Caki2 (cell line): ENCODE measurements around the gene SERPINE2. TPM values are rescaled to one million over a fixed set of nuclear protein-coding genes. Genes with fewer than 3 reads are reported as not detected.

Source experiments
- DNase-seq: peaks from one replicate; pipeline ENCODE4 v3.0.0-alpha.2; 2015; ENCODE audit warnings: low read depth
- in situ Hi-C: cut with HindIII; loops from 2 replicates; pipeline ENCODE4 v1.10.0; 2016; ENCODE audit warnings: low sequenced_read_pairs, low pct_unique_long_range_greater_than_20kb, mixed read lengths
- total RNA-seq: library from RNA; depleted of rRNA; stranded (reverse); fragments of >200 nt; shearing (Covaris generic); gene quantifications from 2 replicates; pipeline ENCODE4 v1.2.3, GENCODE V29; 2014; ENCODE audit warnings: low replicate concordance

SERPINE2 gene
- total RNA-seq, 1 experiment from 2014 or later = 90.5 TPM

DNA sequence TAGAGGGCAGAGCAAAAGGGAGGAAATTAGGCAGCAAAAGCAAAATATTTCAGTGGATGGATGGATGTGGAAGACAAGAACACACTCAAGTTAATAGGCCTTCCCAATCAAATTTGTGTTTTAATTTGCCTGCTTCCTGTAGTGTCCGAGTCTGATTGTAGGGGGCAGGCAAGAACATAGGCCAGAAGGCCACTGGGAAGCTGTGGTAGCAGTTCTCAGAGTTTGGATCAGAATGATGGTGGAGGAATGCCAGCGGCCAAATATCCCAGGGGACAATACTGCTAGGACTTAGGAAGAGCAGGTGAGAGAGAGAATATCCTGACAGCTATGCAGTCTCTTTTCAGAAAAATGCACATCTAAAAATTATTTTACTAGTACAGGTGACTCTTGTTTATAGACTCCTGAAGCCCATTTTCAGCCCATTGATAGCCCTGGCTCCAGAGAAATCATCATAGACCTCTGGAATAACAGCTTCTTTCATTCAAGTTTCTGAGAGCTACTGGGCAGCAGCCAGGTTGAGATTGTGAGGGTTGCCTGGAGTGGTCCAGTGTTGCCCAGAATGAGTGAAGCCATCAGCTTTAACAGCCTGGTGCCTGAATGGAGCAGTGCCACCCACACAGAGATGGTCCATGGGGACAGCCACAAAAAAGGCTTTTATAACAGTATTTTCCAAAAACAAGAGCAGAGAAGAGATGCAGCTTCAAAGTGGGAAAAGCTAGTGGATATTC is 19.1 kb upstream of the SERPINE2 start:
- in situ Hi-C loops = no loop called here
- no peak for DNase-seq

DNA sequence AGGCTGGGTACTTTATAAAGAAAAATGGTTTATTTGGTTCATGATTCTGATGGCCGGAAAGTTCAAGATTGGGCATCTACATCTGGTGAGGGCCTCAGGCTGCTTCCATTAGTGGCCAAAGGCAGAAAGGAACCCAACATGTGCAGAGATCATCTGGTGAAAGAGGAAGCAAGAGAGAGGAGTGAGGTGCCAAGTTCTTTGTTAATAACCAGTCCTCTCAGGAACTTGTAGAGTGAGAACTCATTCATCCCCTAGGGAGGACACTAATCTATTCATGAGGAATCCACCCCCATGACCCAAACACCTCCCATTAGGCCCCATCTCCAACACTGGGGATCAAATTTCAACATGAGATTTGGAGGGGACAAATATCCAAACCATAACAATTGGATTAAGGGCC is 17.8 kb upstream of the SERPINE2 start:
- no peak for DNase-seq
- in situ Hi-C loops = no loop called here

DNA sequence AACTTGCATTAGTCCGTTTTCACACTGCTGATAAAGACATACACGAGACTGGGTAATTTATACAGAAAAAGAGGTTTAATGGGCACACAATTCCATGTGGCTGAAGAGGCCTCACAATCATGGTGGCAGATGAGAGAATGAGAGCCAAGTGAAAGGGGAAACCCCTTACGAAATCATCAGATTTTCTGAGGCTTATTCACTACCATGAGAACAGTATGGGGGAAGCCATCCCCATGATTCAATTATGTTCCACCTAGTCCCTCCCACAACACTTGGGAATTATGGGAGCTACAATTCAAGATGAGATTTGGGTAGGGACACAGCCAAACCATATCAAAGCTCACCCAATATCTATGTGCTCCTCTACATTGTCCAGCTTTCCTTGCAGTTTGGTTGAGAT is 16.0 kb upstream of the SERPINE2 start:
- no peak for DNase-seq
- in situ Hi-C loops = no loop called here

DNA sequence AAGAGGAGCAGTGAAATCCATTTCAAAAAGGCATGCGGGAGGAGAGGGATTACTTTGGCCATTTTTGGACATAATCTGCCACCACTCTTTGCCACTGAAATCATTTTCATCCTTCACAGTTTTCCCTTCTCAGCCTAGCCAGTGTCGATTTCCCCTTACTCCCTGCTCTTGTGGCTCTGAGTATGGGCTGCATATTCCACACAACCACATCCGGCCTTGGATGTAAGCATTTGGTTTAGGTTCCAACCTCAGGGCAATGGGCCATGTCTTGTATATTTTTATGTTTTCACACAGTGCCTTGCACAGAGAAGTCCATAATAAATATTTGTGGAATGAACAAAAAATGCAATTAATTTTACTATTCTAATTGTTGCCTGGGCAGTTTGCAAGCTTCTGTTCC is 7.7 kb upstream of the SERPINE2 start:
- in situ Hi-C loops = no loop called here
- DNase-seq = no peak

DNA sequence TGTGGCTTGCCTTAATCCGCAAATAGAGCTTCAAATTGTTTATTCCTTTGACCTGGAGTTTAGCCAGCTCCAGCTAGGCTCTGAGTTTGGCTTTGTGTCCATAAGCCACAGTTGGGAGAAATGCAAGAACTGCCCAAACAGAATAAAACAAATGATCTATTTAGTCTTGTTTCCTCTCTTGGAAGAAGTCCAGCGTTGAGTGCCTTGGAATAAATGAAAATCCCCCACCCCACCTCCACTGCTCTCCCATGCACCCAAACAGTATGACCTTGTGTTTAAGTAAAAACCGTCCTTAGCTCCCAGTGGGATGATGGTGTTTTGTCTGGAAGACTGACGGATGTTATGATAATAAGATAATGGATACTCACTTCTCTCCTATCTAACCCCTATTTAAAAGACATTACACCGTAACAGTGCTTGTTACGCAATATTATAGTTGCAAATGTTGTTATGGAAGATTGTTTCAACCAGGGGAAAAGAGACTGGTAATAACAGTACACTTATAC is 3.2 kb upstream of the SERPINE2 start:
- in situ Hi-C loops = no loop called here

DNA sequence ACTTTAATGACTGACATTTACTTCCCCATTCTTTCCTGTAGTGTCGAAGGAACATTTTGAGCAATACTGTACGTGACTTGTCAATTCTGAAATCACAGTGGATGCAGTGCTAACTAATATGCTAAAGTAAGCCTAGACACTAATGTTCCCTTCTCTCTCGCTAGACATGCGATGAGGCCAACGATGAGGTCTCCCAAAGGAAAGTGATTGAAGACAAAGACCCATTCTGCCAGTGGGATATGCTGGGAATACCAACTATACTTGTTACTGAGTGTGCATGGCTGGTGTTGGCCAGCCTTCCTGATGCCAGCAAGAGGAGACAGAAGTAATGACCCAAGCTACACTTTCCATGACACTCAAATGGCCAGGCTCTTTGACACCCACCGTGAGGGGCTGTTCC is 2.5 kb upstream of the SERPINE2 start:
- in situ Hi-C loops = no loop called here
- DNase-seq = no peak

More for the DNA sequence above, 3.2 kb upstream of the SERPINE2 start:
- DNase-seq = no peak

DNA sequence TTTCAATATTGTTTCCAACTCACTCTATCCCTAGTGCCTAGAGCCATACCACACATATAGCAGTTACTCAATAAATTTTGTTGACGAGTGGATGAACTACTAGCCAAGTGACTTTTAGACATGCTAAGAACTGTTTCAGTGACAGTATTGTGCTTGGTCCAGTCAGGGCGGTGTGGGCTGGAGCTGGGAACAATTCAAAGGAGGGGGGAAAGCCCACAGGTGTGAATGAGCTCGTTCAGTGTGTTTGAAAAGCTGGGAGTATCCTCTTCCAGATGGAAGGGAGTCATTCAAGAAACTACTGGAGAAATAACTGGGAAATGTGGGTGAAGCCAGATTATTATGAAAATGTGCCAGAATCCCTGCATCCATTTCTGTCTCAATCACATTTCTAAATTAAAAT is 1.7 kb upstream of the SERPINE2 start:
- no peak for DNase-seq
- in situ Hi-C loops = no loop called here

DNA sequence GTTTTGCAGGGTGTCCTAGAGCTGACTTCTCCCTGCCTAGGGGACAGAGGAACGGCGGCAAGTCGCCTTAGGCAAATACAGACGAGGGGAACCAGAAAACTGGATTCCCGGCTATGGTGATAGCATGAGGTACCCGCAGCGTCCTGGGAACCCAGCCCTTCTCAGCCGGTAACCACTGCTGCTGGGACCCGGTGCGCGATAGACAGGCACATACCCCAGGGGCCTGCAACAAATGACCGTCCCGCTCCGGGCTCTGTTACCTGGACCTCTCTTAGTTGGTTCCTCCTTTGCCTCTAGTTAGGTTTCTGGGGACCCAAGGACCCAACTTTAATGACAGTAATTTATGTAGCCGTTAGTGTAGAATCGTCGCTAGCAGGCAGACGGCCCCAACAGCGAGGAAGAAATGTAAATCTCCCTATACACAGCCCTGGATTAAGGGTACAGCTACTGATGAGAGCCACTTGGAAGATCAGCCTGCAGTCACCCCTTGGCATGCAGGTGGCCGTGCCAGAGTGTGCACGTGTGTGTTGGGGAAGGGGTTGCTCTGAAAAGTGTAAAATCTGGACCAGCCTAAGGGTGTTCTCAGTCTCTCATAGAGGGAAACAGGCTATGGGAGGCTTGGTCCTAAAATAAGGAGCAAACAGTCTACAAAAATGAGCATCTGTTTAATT is 819 bp upstream of the SERPINE2 start:
- in situ Hi-C loops = no loop called here
- DNase-seq = no peak

DNA sequence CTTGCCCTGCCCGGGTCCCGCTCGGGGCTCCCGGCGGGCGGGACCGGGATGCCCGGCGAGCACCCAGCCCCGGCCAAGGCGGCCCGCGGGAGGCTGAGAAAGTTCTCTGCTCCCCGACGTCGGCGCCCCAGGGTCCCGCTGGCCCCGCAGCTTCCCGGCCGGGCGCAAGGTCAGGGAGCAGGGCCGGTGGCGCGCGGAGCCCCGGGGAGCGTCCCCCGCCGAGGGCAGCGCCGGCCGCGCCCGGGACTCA is 331 bp downstream of the SERPINE2 start:
- peak; percentile 57 for DNase-seq
- in situ Hi-C loops = no loop called here

DNA sequence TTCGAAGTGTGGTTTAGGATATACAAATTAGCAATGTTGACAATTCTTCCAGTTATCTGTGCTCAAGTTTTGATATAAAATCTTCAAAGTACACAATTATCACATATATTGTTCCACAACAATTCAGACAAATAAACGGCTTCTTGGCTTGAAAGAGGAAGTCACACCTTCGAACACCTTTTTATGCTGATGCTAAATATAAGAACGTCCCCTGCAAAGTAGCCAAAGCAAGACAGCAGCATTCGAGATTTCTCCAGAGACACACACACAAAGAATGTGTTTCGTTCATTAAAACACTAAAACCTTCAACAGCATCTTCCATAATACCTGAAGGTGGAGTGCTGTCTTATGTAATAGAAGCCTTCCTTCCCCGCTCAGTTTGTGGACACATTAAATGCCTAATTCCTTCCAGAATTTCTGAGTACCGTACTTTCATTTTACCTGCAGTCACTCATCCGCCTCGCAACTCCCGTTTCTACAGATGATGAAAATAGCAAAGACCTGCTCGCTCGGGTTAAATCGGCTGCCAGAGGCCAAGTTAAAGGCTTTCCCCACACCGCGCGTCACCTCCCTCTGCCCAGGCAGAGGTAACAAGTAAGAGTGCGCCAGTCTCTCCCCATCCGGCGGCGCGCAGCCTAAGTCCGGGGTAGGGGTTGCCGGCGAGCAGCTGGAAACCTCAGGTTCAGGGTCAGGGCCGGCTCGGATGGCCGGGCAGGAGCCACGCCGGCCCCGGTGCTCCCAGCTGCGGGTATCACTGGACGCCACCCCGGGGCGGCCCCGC is 847 bp downstream of the SERPINE2 start:
- DNase-seq = peak; percentile 50
- in situ Hi-C loops = no loop called here

DNA sequence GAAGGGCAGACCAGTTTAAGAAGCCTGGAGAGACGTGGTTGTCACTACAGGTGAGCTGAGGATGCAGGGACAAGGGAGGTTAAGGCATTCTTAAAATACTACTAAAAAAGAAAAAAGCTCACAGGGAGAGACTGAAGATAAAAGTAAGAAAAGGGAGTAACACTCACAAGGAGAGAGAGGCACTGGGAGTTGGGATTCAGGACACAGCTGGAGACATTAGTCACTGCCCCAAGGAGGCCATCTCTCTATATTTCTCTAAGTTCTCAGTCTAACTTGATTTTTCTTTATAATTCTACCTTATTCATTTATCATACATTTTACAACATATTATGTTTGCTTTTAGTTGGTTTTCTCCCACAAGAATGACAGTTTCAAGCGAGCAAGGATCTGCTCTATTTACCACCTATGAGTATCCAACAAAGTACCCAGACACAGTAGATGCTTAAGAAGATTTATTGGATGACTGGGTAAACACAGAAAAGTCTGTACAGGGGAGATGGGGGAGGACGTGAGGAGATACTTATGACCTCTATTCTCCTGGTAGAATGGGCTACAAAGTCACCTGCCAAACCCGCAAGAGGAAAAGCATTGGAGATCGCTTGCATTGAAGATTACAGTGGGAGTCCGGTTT is 2.2 kb downstream of the SERPINE2 start:
- in situ Hi-C loops = no loop called here
- DNase-seq = no peak

DNA sequence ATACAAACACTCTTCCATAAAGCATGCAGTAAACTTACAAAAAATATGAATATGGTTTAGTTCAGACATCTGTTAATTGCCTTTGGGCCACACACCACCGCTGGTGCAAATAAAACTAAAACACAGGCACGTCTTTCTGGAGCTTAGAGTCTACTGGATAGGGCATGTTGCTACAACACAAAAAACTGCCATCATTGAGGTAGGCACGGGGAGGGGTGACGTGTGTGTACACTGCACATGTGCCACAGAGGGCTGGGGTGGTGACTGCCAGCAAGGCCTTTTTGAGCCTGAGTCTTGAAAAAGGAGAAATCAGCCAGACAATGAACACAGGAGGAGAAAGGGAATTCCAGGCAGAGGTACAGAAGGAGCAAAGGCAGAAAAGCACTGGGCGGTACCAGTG is 5.1 kb downstream of the SERPINE2 start:
- in situ Hi-C loops = no loop called here
- DNase-seq = no peak

DNA sequence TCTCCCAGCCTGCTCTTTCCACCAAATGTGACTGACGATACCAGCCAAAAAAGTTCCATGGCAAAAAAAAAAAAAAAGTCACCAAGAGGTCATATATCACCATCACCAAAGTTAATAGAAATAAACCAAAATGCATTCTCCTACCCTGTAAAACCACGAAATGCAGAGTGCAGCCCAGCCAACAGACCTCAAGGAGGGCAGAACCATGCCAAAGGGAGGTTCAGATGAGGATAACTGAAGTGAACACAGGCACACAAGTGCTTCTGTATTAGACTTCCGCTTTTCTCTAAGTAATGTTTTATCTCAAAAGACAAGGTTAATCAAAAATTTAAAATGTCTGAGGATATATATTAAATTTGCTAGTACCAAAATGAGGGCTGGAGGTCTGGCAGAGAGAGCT is 5.5 kb downstream of the SERPINE2 start:
- in situ Hi-C loops = no loop called here
- no peak for DNase-seq

DNA sequence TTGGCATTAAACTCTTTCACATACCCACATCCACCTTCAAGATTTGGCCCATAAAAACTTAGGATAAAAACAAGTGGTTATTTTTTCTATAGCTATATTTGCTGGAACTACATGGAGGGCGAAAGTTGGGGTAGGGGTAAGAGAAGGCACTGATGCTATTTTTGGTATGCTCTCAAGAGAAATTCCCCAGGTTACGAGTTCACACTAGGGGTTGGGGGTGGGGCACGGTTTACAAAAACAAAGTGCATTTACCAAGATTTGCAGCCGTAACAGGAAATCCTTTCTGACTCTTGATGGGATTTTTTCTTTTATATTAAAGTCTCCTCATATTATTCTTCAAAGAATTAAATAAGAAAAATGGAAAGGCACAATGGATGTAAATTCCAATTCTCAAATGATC is 6.8 kb downstream of the SERPINE2 start:
- DNase-seq = no peak
- in situ Hi-C loops = no loop called here

DNA sequence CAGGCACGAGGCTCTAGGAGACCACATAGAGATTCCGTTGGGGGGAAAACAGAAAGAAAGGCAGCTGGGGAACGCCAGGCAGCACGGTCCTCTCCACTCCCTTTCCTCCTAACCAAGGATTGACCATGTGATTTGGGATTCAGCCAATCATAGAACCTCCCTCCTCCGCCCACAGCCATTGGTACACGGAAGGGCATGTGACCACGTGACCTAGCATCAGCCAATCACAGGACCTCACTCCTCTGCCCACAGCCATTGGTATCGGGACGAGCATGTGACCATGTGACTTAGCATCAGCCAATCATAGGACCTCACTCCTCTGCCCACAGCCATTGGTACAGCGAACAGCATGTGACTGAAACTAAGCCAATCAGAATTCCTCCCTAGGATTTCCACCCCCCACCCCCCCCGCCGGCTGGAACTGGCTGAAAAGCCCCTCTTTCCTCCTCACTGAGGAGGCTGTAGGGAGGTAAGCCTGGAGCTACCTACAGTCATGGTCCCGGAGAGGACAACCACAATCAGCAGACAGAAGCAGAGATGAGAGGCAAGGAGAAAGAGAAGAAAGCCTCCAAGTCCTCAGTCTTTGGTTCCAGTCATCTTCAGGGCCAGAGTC is 7.6 kb downstream of the SERPINE2 start:
- DNase-seq = no peak
- in situ Hi-C loops = no loop called here

DNA sequence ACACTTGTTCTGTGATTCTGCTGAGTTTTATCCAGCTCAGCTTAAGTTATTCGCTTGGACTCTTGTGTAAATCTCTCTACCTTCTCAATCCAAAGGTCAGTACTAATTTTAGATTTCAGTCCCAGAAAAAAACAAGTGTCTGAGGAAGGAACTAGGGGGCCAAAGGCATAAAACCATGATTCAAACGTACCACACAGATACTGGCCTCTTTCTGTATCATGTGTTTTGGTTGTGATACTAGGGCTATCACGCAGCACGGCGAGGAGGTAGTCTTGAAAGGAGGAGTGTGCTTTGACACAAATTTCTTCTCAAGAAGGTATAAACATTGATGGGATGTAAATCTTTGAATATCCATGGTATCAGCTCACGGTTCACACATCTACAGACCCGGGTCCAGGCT is 8.3 kb downstream of the SERPINE2 start:
- in situ Hi-C loops = no loop called here
- no peak for DNase-seq

DNA sequence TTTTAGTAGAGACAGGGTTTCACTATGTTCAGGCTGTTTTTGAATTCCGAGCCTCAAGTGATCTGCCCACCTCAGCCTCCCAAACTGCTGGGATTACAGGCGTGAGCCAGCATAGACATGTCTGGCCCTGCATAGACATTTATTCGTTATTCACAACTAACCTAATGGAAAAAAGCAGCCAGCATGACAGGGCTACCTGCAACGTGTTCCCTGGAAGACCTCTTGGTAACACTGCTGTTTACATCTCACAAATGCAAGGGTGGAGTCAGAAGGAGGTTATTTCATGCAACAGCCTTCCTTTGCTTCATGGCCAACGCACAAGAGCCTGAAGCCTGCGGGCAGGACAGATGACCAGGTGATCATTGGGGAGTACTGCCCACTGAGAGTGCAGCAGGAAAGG is 9.2 kb downstream of the SERPINE2 start:
- in situ Hi-C loops = no loop called here
- DNase-seq = no peak

DNA sequence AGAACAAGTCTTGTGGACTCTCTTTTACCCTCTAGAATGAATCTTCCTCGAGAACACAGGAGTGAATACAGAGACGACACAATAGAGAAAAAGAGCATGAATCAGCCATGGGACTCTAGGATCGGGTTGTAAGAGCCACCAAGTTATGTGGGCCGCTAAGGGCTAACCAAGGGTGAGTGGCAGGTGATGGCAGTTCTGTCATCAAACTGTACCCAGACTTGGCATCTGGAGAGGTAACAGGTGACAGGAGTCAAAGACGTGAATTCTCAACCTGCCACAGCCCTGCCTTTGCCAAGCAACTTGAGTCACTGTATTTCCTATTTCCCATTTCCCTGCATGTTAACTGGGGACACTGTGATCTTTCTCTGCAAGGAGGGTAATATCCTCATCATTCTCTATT is 11.2 kb downstream of the SERPINE2 start:
- no peak for DNase-seq
- in situ Hi-C loops = no loop called here

DNA sequence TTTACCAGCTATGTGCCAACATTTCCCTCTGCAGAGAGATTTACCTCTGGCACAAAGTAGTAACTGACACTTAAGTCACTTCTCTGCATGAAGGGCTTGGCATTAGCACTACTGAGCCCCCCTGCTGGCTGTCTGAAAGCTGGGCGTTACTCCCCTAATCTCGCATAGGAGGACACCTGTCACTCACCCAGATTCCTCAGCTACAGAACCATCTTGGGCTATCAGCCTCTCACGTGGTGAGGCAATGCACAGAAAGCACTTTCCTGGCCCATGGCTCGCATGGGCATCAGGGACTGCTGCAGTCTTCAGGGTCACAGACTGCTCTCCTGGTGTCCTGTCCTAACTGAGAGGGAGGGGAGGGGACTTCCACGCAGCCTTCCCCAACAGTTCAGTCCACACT is 12.0 kb downstream of the SERPINE2 start:
- DNase-seq = no peak
- in situ Hi-C loops = no loop called here
